Common myeloid progenitor, CD34-positive (primary cell): ENCODE data around the gene MS4A18.

ENCODE experiments used
- CTCF ChIA-PET: fragments of 350-600 bp; sonication (Branson Sonifier 250); formaldehyde crosslinking; loops from one replicate; lab custom pipeline; 2021; ENCODE audit warnings: antibody characterized with exemption; lab: Charles Lee
- POLR2A ChIA-PET: fragments of 350-600 bp; sonication (Branson Sonifier 250); formaldehyde crosslinking; loops from one replicate; lab custom pipeline; 2021; ENCODE audit warnings: antibody characterized with exemption; lab: Charles Lee
- DNase-seq, 3 donors: peaks; one replicate each; pipeline versions ENCODE4 v3.0.0 to v3.0.0-alpha.2; 2013
- H3K27ac ChIP-seq, 2 experiments: 1 replicate in 1 of 2; 2 replicates in 1 of 2; pipeline ENCODE4 v1.7.0; 2013; ENCODE audit warnings: inconsistent platforms in 2 of 2, low read length in 2 of 2, mild to moderate bottlenecking in 2 of 2, low read depth in 1 of 2, moderate library complexity in 1 of 2; ENCODE audit not compliant: severe bottlenecking in 2 of 2, insufficient read depth in 1 of 2, poor library complexity in 1 of 2
- H3K27me3 ChIP-seq, 5 experiments: replicated peaks in 2 of 5; 1 replicate in 3 of 5; 2 replicates in 2 of 5; pipeline versions ENCODE4 v1.6.1 to v1.7.0; 2013; ENCODE audit warnings: low read length in 4 of 5, mild to moderate bottlenecking in 2 of 5, moderate library complexity in 2 of 5, inconsistent platforms in 1 of 5; ENCODE audit not compliant: insufficient read depth in 5 of 5, control insufficient read depth in 4 of 5
- H3K36me3 ChIP-seq, 4 experiments: 1 replicate in 2 of 4; 2 replicates in 2 of 4; pipeline versions ENCODE4 v1.6.1 to v1.7.0; 2013; ENCODE audit warnings: low read length in 3 of 4, control low read depth in 1 of 4, mild to moderate bottlenecking in 1 of 4; ENCODE audit not compliant: control insufficient read depth in 4 of 4, insufficient read depth in 4 of 4
- H3K4me1 ChIP-seq, 4 experiments: 1 replicate in 3 of 4; 2 replicates in 1 of 4; pipeline versions ENCODE4 v1.6.1 to v1.7.1; 2013; ENCODE audit warnings: low read length in 3 of 4, mild to moderate bottlenecking in 3 of 4, control low read depth in 1 of 4, inconsistent platforms in 1 of 4, moderate library complexity in 1 of 4; ENCODE audit not compliant: control insufficient read depth in 4 of 4, insufficient read depth in 4 of 4; ENCODE audit errors: control extremely low read depth in 1 of 4
- H3K4me3 ChIP-seq, 7 experiments: 1 replicate in 4 of 7; 2 replicates in 3 of 7; pipeline versions ENCODE4 v1.5.1 to v1.7.0; 2013; ENCODE audit warnings: mild to moderate bottlenecking in 7 of 7, low read length in 6 of 7, moderate library complexity in 6 of 7, inconsistent platforms in 2 of 7, low read depth in 2 of 7, control low read depth in 1 of 7; ENCODE audit not compliant: insufficient read depth in 4 of 7, control insufficient read depth in 1 of 7; ENCODE audit errors: extremely low read depth in 1 of 7
- H3K9me3 ChIP-seq, 5 experiments: 1 replicate in 4 of 5; 2 replicates in 1 of 5; pipeline versions ENCODE4 v1.6.1 to v1.7.1; 2013; ENCODE audit warnings: low read length in 4 of 5, mild to moderate bottlenecking in 2 of 5, inconsistent platforms in 1 of 5, low read depth in 1 of 5, moderate library complexity in 1 of 5; ENCODE audit not compliant: control insufficient read depth in 4 of 5, insufficient read depth in 2 of 5; ENCODE audit errors: control extremely low read depth in 1 of 5
- WGBS: methylation state at CpG from one replicate; pipeline ENCODE4 v1.1.5; 2013; ENCODE audit not compliant: insufficient coverage; 5-methylcytosine and 5-hydroxymethylcytosine counted together

Gene MS4A18

DNA sequence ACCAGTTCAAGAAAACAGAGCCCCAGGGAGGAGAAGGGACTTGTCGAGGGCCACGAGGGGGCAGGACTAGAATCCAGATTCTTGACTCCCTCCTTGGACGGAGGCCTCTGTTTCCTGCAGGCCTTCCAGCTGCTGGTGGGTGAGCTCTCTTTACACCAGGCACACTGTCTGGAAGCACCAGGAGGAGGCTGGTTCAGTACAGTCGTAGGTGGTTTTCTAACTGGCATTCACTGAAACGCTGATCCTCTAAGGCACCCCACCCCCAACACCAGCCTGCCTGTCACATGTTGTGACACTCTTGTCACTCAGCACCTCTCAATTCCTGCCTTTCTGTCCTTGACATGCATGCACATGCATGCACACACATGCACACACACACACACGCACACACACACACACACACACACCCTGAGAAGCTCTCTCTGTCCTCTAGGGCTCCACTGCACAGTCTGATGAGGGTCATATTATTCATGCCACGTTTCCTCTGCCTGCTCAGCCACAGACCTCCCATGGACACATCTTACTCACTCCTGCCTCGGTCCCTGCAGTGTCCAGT, 61.4 kb downstream of the MS4A18 start:
- CTCF ChIA-PET, result interaction anchor here (2.0 kb wide), 1 partner anchor 15 kb away, joined by 4 read pairs; no protein-coding TSS in a partner anchor
- no peaks in the 10 kb centered on the region for H3K9me3 ChIP-seq
- no peak overlapping the region for H3K4me3 ChIP-seq
- H3K27me3 ChIP-seq, result no peaks in the 10 kb centered on the region
- no peaks in the 10 kb centered on the region for H3K4me1 ChIP-seq
- no peak overlapping the region for H3K27ac ChIP-seq
- no peak for DNase-seq
- POLR2A ChIA-PET, result no interaction called here
- H3K36me3 ChIP-seq, result no peaks in the 10 kb centered on the region
- 95% methylated on average over 7 of the region's 8 CpGs for WGBS

DNA sequence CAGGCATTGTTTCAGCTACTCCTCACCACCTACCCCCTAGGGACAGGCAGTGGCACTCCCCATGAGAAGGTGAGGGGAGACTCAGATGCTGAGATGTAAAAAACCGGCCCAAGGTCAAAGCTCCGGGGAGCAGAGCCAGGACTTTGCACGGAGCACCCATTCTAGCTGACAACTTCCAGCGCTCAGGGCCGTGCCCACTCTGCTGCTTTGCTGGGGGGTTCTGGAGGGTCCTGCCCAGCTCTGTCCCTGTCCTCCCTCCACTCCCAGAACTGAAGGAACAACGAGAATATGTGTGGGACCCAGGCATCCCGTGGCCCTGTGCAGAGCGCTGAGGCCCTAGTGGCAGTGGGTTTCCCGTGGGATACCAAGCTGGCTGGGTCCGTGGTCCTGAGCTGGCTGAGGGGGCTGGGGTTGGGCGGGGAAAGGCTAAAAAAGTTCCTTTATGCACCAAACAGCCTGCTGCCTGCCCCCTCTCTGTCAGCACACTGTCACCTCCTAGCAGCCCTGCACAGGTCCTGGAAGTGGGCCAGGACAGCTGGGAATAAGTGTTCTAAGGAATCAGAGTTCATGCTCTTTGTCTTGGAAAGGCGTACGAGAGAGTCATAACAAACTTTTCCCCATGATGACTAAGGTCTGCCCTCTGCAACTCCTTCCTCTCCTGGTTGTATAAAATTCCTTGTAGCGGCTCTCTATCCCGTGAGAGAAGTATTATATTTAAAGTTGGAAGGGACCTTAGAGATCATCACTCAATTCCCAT, 62.5 kb downstream of the MS4A18 start:
- CTCF ChIA-PET, result interaction anchor here (1.6 kb wide), 1 partner anchor 10 kb away, joined by 4 read pairs; no protein-coding TSS in a partner anchor

DNA sequence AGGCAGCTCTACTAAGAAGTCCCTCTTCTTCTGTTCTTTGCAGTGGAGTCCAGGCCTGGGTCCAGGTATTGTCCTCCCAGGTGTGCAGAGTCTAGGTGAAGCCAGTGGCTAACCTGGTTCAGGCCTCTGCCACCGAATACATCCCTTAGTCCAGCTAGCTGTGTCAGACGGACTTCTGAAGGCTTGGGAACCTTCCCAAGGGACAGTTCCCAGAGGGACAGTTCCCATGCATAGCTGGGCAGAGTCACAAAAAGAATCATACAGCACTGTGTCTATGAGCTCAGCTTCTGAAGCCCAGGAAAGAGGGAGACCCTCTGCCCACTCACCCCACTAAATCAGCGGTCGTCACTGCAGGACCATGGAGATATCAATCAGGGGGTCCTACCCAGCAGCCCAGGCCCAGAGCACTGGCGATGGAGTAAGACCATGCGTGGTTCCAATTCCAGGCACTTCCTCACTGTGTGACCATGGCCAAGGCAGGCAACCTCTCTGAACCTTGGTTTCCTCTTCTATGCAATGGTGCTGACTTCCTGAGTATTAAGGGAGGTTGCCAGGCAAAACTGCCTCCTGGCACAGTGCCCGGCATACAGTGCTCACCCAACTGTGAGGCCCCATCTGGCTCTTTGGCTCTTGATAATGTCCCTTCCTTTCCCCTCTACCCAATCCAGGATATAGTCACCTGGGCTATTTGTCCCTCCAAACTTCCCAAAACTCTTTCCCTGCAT, 64.0 kb downstream of the MS4A18 start:
- 93% methylated on average over 3 of the region's 7 CpGs for WGBS
- Histone ChIP-seq H3K4me1 (no peaks in the 10 kb centered on the region), H3K27ac (no peak overlapping the region), H3K9me3 (peaks cover 0 to 6% (median 0%) of the 10 kb centered on the region in 5 experiments), H3K27me3 (peaks cover 0 to 5% (median 0%) of the 10 kb centered on the region in 5 experiments), H3K36me3 (no peaks in the 10 kb centered on the region), H3K4me3 (no peak overlapping the region)
- DNase-seq, result no peak
- ChIA-PET CTCF (interaction anchor here (1.6 kb wide), 1 partner anchor 11 kb away, joined by 4 read pairs; no protein-coding TSS in a partner anchor), POLR2A (no interaction called here)

More for the DNA sequence above, 62.5 kb downstream of the MS4A18 start:
- DNase-seq, result no peak
- Histone ChIP-seq H3K27ac (no peak overlapping the region), H3K9me3 (peaks cover 0 to 6% (median 0%) of the 10 kb centered on the region in 5 experiments), H3K36me3 (no peaks in the 10 kb centered on the region), H3K27me3 (peaks cover 0 to 2% (median 0%) of the 10 kb centered on the region in 5 experiments), H3K4me1 (no peaks in the 10 kb centered on the region), H3K4me3 (no peak overlapping the region)
- 95% methylated on average over 13 of the region's 15 CpGs for WGBS
- POLR2A ChIA-PET, result no interaction called here

DNA sequence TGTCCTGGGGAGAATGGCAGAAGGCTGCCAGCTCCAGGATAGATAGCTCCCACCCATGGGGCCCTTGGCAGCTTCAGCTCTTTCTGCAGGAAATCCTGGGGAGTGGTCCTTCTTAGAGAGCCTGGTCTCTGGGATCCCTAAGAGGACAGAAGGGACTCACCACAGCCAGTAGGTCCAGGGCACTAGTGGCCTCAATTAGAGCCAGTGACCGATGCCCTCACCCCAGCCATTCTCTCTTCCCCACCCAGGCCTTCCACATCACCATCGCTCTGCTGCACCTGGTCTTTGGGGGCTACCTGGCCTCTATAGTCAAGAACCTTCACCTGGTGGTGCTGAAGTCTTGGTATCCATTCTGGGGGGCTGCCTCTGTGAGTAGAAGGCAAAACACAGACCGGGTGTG, 66.2 kb downstream of the MS4A18 start:
- 94% methylated on average over 3 of the region's 3 CpGs for WGBS
- POLR2A ChIA-PET, result no interaction called here
- no peak overlapping the region for H3K4me3 ChIP-seq

DNA sequence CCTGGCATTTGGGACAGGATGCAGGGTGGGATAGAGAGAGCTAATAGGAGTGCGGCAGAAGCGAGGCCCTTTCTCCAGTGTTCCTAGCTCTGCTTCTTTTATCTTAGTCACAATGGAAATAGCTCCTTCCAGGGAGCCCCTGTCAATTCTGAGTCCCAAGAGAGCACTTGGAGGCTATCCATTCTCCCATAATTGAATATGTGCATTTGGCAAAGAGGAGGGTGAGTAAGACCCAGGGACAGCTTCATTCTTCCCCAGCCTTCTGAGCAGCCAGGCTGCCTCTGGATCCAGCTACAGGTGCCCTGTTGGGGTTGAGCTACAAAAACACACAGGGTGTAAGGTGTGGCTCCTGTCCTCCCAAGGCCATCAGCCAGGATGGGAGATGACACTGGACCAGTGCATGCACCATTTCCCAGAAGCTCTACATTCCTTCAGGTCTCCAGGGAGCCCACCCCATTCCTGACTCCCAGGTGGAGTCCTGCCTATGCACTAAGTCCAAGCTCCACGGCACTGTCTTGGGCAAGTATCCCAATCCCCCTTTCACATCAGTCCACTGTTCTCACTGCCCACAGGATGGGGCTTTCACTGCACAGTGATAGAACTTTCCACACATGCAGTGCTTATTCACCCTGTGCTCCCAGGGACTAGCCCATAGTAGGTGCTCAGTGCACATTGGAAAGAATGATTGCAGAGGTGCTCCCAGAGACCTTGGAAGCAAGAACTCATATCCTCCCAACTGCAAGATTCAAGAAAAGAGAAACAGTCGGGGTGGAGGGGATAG, 66.8 kb downstream of the MS4A18 start:
- CTCF ChIA-PET, result interaction anchor here (0.8 to 2.1 kb wide), 3 partner anchors 10 to 40 kb away, joined by 3 to 7 read pairs (median 5); no protein-coding TSS in a partner anchor

More for the DNA sequence above, 66.2 kb downstream of the MS4A18 start:
- no peak for DNase-seq
- Histone ChIP-seq H3K4me1 (no peaks in the 10 kb centered on the region), H3K27ac (no peak overlapping the region), H3K9me3 (peaks cover 0 to 6% (median 0%) of the 10 kb centered on the region in 5 experiments), H3K27me3 (peaks cover 0 to 5% (median 0%) of the 10 kb centered on the region in 5 experiments), H3K36me3 (no peaks in the 10 kb centered on the region)
- CTCF ChIA-PET, result interaction anchor here (0.8 to 2.1 kb wide), 4 partner anchors 9 to 40 kb away, joined by 3 to 7 read pairs (median 4); no protein-coding TSS in a partner anchor

DNA sequence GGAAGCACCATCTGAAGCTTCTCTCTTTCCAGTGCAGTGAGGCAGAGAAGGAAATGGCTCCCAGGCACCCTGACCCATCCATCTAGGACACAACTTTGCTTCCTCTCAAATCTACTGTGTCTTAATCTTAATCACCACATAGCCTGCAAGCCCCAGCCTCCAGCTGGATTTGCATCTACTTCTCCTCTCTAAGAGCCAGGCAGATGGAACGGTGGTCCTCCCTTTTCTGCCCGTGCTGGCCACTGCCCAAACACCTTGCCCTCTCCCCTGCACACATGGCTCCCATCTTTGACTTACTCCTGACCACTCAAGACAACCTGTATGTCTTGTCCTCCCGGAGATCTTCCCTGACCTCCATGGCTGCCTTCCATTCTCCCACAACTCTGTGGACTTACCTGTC, 68.0 kb downstream of the MS4A18 start:
- WGBS, result 96% methylated on average over 3 of the region's 3 CpGs
- Histone ChIP-seq H3K36me3 (no peaks in the 10 kb centered on the region), H3K4me1 (no peaks in the 10 kb centered on the region), H3K27me3 (peaks cover 0 to 5% (median 0%) of the 10 kb centered on the region in 5 experiments), H3K9me3 (peaks cover 0 to 6% (median 0%) of the 10 kb centered on the region in 5 experiments), H3K4me3 (no peak overlapping the region), H3K27ac (no peak overlapping the region)
- POLR2A ChIA-PET, result no interaction called here
- CTCF ChIA-PET, result interaction anchor here (2.1 kb wide), 1 partner anchor 30 kb away, joined by 7 read pairs; no protein-coding TSS in a partner anchor
- no peak for DNase-seq

More for the DNA sequence above, 66.8 kb downstream of the MS4A18 start:
- POLR2A ChIA-PET, result no interaction called here
- peaks cover 0 to 5% (median 0%) of the 10 kb centered on the region in 5 experiments for H3K27me3 ChIP-seq
- H3K36me3 ChIP-seq, result no peaks in the 10 kb centered on the region
- DNase-seq, result no peak
- H3K4me1 ChIP-seq, result no peaks in the 10 kb centered on the region
- no peak overlapping the region for H3K4me3 ChIP-seq
- whole genome bisulfite sequencing, result 100% methylated on average over 4 of the region's 4 CpGs
- no peak overlapping the region for H3K27ac ChIP-seq
- peaks cover 0 to 6% (median 0%) of the 10 kb centered on the region in 5 experiments for H3K9me3 ChIP-seq
